ENCODE results near the gene TEX10.

The TEX10 gene

DNA sequence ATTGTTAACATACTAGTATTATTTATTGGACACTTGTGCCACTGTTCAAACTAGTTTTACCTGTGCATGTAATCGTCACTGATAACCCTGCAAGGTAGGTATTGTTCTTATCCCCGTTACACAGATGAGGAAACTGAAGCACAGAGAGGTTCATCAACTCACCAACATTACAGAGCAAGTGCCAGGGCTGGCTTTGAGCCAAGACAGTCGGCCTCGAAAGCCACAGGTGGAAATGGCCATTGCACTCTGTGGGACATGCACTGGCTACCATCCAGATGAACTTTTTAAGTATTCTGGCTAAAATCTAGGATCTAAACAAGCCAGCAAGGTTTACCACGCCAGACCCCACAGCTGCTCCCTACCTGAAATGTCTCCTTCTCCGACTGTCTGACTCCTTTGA is 57.9 kb downstream of the TEX10 start:
- in situ Hi-C loops (cut with HindIII; ENCODE audit: low sequenced_read_pairs) = no loop called here
- no peak for TF ChIP-seq CTCF (IDR thresholded peaks at IDR 0.05; ENCODE audit: low read depth, low read length, missing control alignments)
- no peak for DNase-seq (ENCODE audit: low read depth)
- no peak overlapping the region for H3K4me3 ChIP-seq (ENCODE audit: low read depth, low read length)

- DNase-seq (ENCODE audit: low read depth) = no peak
- no peak overlapping the region for H3K4me3 ChIP-seq (ENCODE audit: low read depth, low read length)
- in situ Hi-C loops (cut with HindIII; ENCODE audit: low sequenced_read_pairs) = no loop called here
- TF ChIP-seq CTCF (IDR thresholded peaks at IDR 0.05; ENCODE audit: low read depth, low read length, missing control alignments) = no peak
Observed at GRCh38 chr9:100294341-100294740, 58.4 kb downstream of the TEX10 start.

DNA sequence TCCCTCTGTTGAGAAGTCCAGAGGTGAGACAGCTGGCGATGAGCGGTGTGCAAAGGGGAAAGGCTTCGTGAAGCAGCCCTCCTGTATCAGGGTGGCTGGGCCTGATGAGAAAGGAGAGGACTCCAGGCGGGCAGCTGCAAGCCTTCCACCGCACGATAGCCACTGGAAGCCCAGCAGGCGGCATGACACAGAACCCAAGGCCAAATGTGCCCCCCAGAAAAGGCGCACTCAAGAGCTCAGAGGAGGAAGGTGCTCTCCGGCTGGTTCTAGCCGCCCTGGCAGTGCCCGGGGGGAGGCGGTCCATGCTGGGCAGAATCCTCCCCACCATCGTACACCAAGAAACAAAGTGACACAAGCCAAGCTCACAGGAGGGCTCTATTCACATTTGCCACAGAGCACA is 60.3 kb downstream of the TEX10 start:
- no peak for TF ChIP-seq CTCF (IDR thresholded peaks at IDR 0.05; ENCODE audit: low read depth, low read length, missing control alignments)
- in situ Hi-C loops (cut with HindIII; ENCODE audit: low sequenced_read_pairs) = no loop called here

GRCh38 chr9:100290714-100291113 is 62.0 kb downstream of the TEX10 start:
- no peak overlapping the region for H3K4me3 ChIP-seq (ENCODE audit: low read depth, low read length)
- DNase-seq (ENCODE audit: low read depth) = no peak
- no peak for TF ChIP-seq CTCF (IDR thresholded peaks at IDR 0.05; ENCODE audit: low read depth, low read length, missing control alignments)
- in situ Hi-C loops (cut with HindIII; ENCODE audit: low sequenced_read_pairs) = no loop called here

More for the DNA sequence above, 60.3 kb downstream of the TEX10 start:
- no peak overlapping the region for H3K4me3 ChIP-seq (ENCODE audit: low read depth, low read length)
- no peak for DNase-seq (ENCODE audit: low read depth)

- no peak for TF ChIP-seq CTCF (IDR thresholded peaks at IDR 0.05; ENCODE audit: low read depth, low read length, missing control alignments)
- H3K4me3 ChIP-seq (ENCODE audit: low read depth, low read length) = no peak overlapping the region
- DNase-seq (ENCODE audit: low read depth) = no peak
- in situ Hi-C loops (cut with HindIII; ENCODE audit: low sequenced_read_pairs) = no loop called here
Observed at GRCh38 chr9:100287186-100287585, 65.6 kb downstream of the TEX10 start.

DNA sequence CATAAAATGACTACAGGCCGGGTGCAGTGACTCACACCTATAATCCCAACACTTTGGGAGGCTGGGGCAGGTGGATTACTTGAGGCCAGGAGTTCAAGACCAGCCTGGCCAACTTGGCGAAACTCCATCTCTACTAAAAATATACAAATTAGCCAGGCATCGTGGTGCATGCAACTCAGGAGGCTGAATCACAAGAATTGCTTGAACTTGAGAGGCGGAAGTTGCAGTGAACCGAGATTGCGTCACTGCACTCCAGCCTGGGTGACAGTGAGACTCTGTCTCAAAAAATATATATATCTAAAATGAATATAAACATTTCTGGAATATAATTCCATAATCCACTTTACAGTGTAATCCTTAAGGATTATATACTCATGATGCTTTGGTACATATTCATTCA is 66.5 kb downstream of the TEX10 start:
- in situ Hi-C loops (cut with HindIII; ENCODE audit: low sequenced_read_pairs) = no loop called here
- no peak overlapping the region for H3K4me3 ChIP-seq (ENCODE audit: low read depth, low read length)
- no peak for TF ChIP-seq CTCF (IDR thresholded peaks at IDR 0.05; ENCODE audit: low read depth, low read length, missing control alignments)
- DNase-seq (ENCODE audit: low read depth) = no peak

GRCh38 chr9:100285601-100286000 is 67.1 kb downstream of the TEX10 start:
- TF ChIP-seq CTCF (IDR thresholded peaks at IDR 0.05; ENCODE audit: low read depth, low read length, missing control alignments) = no peak
- H3K4me3 ChIP-seq (ENCODE audit: low read depth, low read length) = no peak overlapping the region
- DNase-seq (ENCODE audit: low read depth) = no peak
- in situ Hi-C loops (cut with HindIII; ENCODE audit: low sequenced_read_pairs) = no loop called here
